Activated CD4-positive, alpha-beta T cell treated with anti-CD3 and anti-CD28 coated beads for 36 hours (primary cell): Measurements from ENCODE around the gene TM2D3. TPM values are rescaled to one million over a fixed set of nuclear protein-coding genes. Genes with fewer than 3 reads are reported as not detected.
A peak's percentile ranks its signal among the peaks of the same experiment; 100 is the strongest.

Source experiments
- ATAC-seq: fragments of 200-7000 bp; cut with Tn5 transposase; one replicate; pipeline ENCODE4 v1.10.0; 2021; ENCODE audit warnings: mild to moderate bottlenecking, moderate library complexity
- CTCF ChIA-PET: fragments of 350-600 bp; sonication (Branson Sonifier 250); formaldehyde crosslinking; loops from one replicate; lab custom pipeline; 2021; ENCODE audit warnings: antibody characterized with exemption; lab: Charles Lee
- POLR2A ChIA-PET: fragments of 350-600 bp; sonication (Branson Sonifier 250); formaldehyde crosslinking; loops from one replicate; lab custom pipeline; 2021; ENCODE audit warnings: antibody characterized with exemption, inconsistent platforms; lab: Charles Lee
- DNase-seq: peaks from one replicate; pipeline ENCODE4 v3.0.0-alpha.2; 2020
- H3K27ac Mint-ChIP-seq: one replicate; pipeline ENCODE4 v1.8.0; 2021; ENCODE audit warnings: mixed read lengths
- H3K27me3 Mint-ChIP-seq: one replicate; pipeline ENCODE4 v1.8.0; 2021; ENCODE audit warnings: mixed read lengths
- H3K36me3 Mint-ChIP-seq: one replicate; pipeline ENCODE4 v1.8.0; 2021; ENCODE audit warnings: low read depth, mixed read lengths
- H3K4me1 Mint-ChIP-seq: one replicate; pipeline ENCODE4 v1.8.0; 2021; ENCODE audit warnings: mixed read lengths
- H3K4me3 Mint-ChIP-seq: one replicate; pipeline ENCODE4 v1.8.0; 2021; ENCODE audit warnings: mild to moderate bottlenecking, moderate library complexity, mixed read lengths
- H3K9me3 Mint-ChIP-seq: one replicate; pipeline ENCODE4 v1.8.0; 2021; ENCODE audit warnings: low read depth, mixed read lengths
- intact Hi-C, 2 experiments: fragments of 100-400 bp; cut with DNase I in 1 of 2; cut with micrococcal nuclease in 1 of 2; formaldehyde crosslinking; loops; one replicate each; pipeline versions ENCODE4 v1.14.2 to v1.15.1; 2022 to 2024; cut with DNase I, micrococcal nuclease
- total RNA-seq, 2 experiments: library from RNA; stranded (reverse); gene quantifications; one replicate each; pipeline ENCODE4 v1.2.3, GENCODE V29; 2021

The TM2D3 gene
- total RNA-seq, 2 experiments from 2014 or later, result 34.3 to 35.9 TPM

GRCh38 chr15:101676921-101677329 is 24.7 kb upstream of the TM2D3 start:
- intact Hi-C loops, result no loop called here
- POLR2A ChIA-PET, result no interaction called here
- H3K27ac Mint-ChIP-seq, result no peak overlapping the region
- H3K9me3 Mint-ChIP-seq, result no peaks in the 10 kb centered on the region
- H3K36me3 Mint-ChIP-seq, result peaks cover 25% of the 10 kb centered on the region
- CTCF ChIA-PET, result no interaction called here
- no peaks in the 10 kb centered on the region for H3K27me3 Mint-ChIP-seq
- DNase-seq (no peak), ATAC-seq (no peak)
- H3K4me3 Mint-ChIP-seq, result no peak overlapping the region
- peaks cover 5% of the 10 kb centered on the region for H3K4me1 Mint-ChIP-seq

GRCh38 chr15:101675796-101676582 is 23.8 kb upstream of the TM2D3 start:
- H3K36me3 Mint-ChIP-seq, result peaks cover 21% of the 10 kb centered on the region
- H3K4me1 Mint-ChIP-seq, result peaks cover 5% of the 10 kb centered on the region
- ChIA-PET POLR2A (no interaction called here), CTCF (interaction anchor here (0.6 kb wide), 1 partner anchor 34 kb away, joined by 3 read pairs; no protein-coding TSS in a partner anchor)
- intact Hi-C loops, result no loop called here
- peak overlapping the region; percentile 38 for H3K27ac Mint-ChIP-seq
- no peak for DNase-seq
- no peak overlapping the region for H3K4me3 Mint-ChIP-seq
- peak; percentile 90 for ATAC-seq
- no peaks in the 10 kb centered on the region for H3K9me3 Mint-ChIP-seq
- H3K27me3 Mint-ChIP-seq, result no peaks in the 10 kb centered on the region

GRCh38 chr15:101675015-101675414 is 22.8 kb upstream of the TM2D3 start:
- H3K27me3 Mint-ChIP-seq, result no peaks in the 10 kb centered on the region
- peaks cover 3% of the 10 kb centered on the region for H3K4me1 Mint-ChIP-seq
- peaks cover 24% of the 10 kb centered on the region for H3K36me3 Mint-ChIP-seq
- no peak overlapping the region for H3K4me3 Mint-ChIP-seq
- DNase-seq (no peak), ATAC-seq (no peak)
- no peaks in the 10 kb centered on the region for H3K9me3 Mint-ChIP-seq
- intact Hi-C loops, result no loop called here
- ChIA-PET POLR2A (no interaction called here), CTCF (interaction anchor here (1.1 kb wide), 1 partner anchor 34 kb away, joined by 3 read pairs; no protein-coding TSS in a partner anchor)
- H3K27ac Mint-ChIP-seq, result no peak overlapping the region

- no peak overlapping the region for H3K4me3 Mint-ChIP-seq
- ChIA-PET POLR2A (no interaction called here), CTCF (no interaction called here)
- H3K27me3 Mint-ChIP-seq, result no peaks in the 10 kb centered on the region
- no peak for ATAC-seq
- peaks cover 2% of the 10 kb centered on the region for H3K9me3 Mint-ChIP-seq
- DNase-seq, result no peak
- no peak overlapping the region for H3K27ac Mint-ChIP-seq
- H3K4me1 Mint-ChIP-seq, result peaks cover 3% of the 10 kb centered on the region
- intact Hi-C loops, result no loop called here
- H3K36me3 Mint-ChIP-seq, result peaks cover 27% of the 10 kb centered on the region
Measured at GRCh38 chr15:101672298-101672697, 20.1 kb upstream of the TM2D3 start.

GRCh38 chr15:101669744-101670143 is 17.6 kb upstream of the TM2D3 start:
- H3K36me3 Mint-ChIP-seq, result peaks cover 28% of the 10 kb centered on the region
- H3K27me3 Mint-ChIP-seq, result no peaks in the 10 kb centered on the region
- H3K9me3 Mint-ChIP-seq, result peaks cover 2% of the 10 kb centered on the region
- H3K27ac Mint-ChIP-seq, result no peak overlapping the region
- POLR2A ChIA-PET, result no interaction called here
- intact Hi-C loops, result loop anchor here in 1 of 2 experiments (5.0 kb wide), 1 partner anchor 38 kb away; no protein-coding TSS in a partner anchor
- DNase-seq (no peak), ATAC-seq (no peak)
- no peaks in the 10 kb centered on the region for H3K4me1 Mint-ChIP-seq
- no peak overlapping the region for H3K4me3 Mint-ChIP-seq
- CTCF ChIA-PET, result interaction anchor here (1.6 kb wide), 1 partner anchor 168 kb away, joined by 3 read pairs; no protein-coding TSS in a partner anchor

- no peak overlapping the region for H3K4me3 Mint-ChIP-seq
- no peak for ATAC-seq
- H3K9me3 Mint-ChIP-seq, result peaks cover 2% of the 10 kb centered on the region
- H3K4me1 Mint-ChIP-seq, result peaks cover 4% of the 10 kb centered on the region
- ChIA-PET POLR2A (no interaction called here), CTCF (interaction anchor here (0.9 kb wide), 1 partner anchor 26 kb away, joined by 3 read pairs; no protein-coding TSS in a partner anchor)
- no peak overlapping the region for H3K27ac Mint-ChIP-seq
- peaks cover 32% of the 10 kb centered on the region for H3K36me3 Mint-ChIP-seq
- no peaks in the 10 kb centered on the region for H3K27me3 Mint-ChIP-seq
- DNase-seq, result no peak
- intact Hi-C loops, result loop anchor here in 1 of 2 experiments (5.0 kb wide), 1 partner anchor 39 kb away; no protein-coding TSS in a partner anchor
Measured at GRCh38 chr15:101667881-101668280, 15.7 kb upstream of the TM2D3 start.

GRCh38 chr15:101664303-101664913 is 12.2 kb upstream of the TM2D3 start:
- H3K4me1 Mint-ChIP-seq, result peaks cover 4% of the 10 kb centered on the region
- no peak for DNase-seq
- ChIA-PET POLR2A (no interaction called here), CTCF (interaction anchor here (1.5 kb wide), 1 partner anchor 11 kb away, joined by 4 read pairs; no protein-coding TSS in a partner anchor)
- intact Hi-C loops, result no loop called here
- peaks cover 27% of the 10 kb centered on the region for H3K36me3 Mint-ChIP-seq
- ATAC-seq, result peak; percentile 26
- H3K27ac Mint-ChIP-seq, result no peak overlapping the region
- no peaks in the 10 kb centered on the region for H3K27me3 Mint-ChIP-seq
- H3K4me3 Mint-ChIP-seq, result no peak overlapping the region
- H3K9me3 Mint-ChIP-seq, result peaks cover 2% of the 10 kb centered on the region

- POLR2A ChIA-PET, result no interaction called here
- ATAC-seq (no peak), DNase-seq (no peak)
- CTCF ChIA-PET, result no interaction called here
- H3K27ac Mint-ChIP-seq, result no peak overlapping the region
- H3K27me3 Mint-ChIP-seq, result no peaks in the 10 kb centered on the region
- H3K9me3 Mint-ChIP-seq, result no peaks in the 10 kb centered on the region
- no peak overlapping the region for H3K4me3 Mint-ChIP-seq
- peaks cover 15% of the 10 kb centered on the region for H3K36me3 Mint-ChIP-seq
- H3K4me1 Mint-ChIP-seq, result peaks cover 4% of the 10 kb centered on the region
- intact Hi-C loops, result no loop called here
Measured at GRCh38 chr15:101662203-101662602, 10.0 kb upstream of the TM2D3 start.

- DNase-seq (no peak), ATAC-seq (no peak)
- no peaks in the 10 kb centered on the region for H3K9me3 Mint-ChIP-seq
- peaks cover 4% of the 10 kb centered on the region for H3K4me1 Mint-ChIP-seq
- H3K27me3 Mint-ChIP-seq, result no peaks in the 10 kb centered on the region
- H3K4me3 Mint-ChIP-seq, result no peak overlapping the region
- intact Hi-C loops, result no loop called here
- POLR2A ChIA-PET, result no interaction called here
- H3K36me3 Mint-ChIP-seq, result peaks cover 12% of the 10 kb centered on the region
- CTCF ChIA-PET, result interaction anchor here (0.6 to 1.1 kb wide), 3 partner anchors 18 to 650 kb away, joined by 3 to 6 read pairs (median 3); no protein-coding TSS in a partner anchor
- H3K27ac Mint-ChIP-seq, result no peak overlapping the region
Measured at GRCh38 chr15:101660005-101660404, 7.8 kb upstream of the TM2D3 start.

- intact Hi-C loops, result no loop called here
- H3K27ac Mint-ChIP-seq, result no peak overlapping the region
Measured at GRCh38 chr15:101657968-101658784, 6.0 kb upstream of the TM2D3 start.

GRCh38 chr15:101657171-101657570 is 5.0 kb upstream of the TM2D3 start:
- peaks cover 13% of the 10 kb centered on the region for H3K4me1 Mint-ChIP-seq
- no peak for ATAC-seq
- no peak for DNase-seq
- peaks cover 13% of the 10 kb centered on the region for H3K36me3 Mint-ChIP-seq
- no peak overlapping the region for H3K27ac Mint-ChIP-seq
- H3K9me3 Mint-ChIP-seq, result no peaks in the 10 kb centered on the region
- ChIA-PET CTCF (interaction anchor here (0.7 to 2.2 kb wide), 4 partner anchors 10 to 362 kb away, joined by 3 to 10 read pairs (median 4); no protein-coding TSS in a partner anchor), POLR2A (no interaction called here)
- no peaks in the 10 kb centered on the region for H3K27me3 Mint-ChIP-seq
- H3K4me3 Mint-ChIP-seq, result no peak overlapping the region
- intact Hi-C loops, result no loop called here

More at GRCh38 chr15:101657968-101658784, 6.0 kb upstream of the TM2D3 start:
- Mint-ChIP-seq H3K27me3 (no peaks in the 10 kb centered on the region), H3K4me3 (no peak overlapping the region), H3K9me3 (no peaks in the 10 kb centered on the region), H3K36me3 (peaks cover 11% of the 10 kb centered on the region), H3K4me1 (peaks cover 13% of the 10 kb centered on the region)
- CTCF ChIA-PET, result interaction anchor here (0.7 to 2.2 kb wide), 4 partner anchors 9 to 310 kb away, joined by 3 to 10 read pairs (median 4); no protein-coding TSS in a partner anchor
- no peak for DNase-seq
- no peak for ATAC-seq
- POLR2A ChIA-PET, result no interaction called here
